ENCODE measurements around the gene STAT1. TPM values are rescaled to one million over a fixed set of nuclear protein-coding genes. Genes with fewer than 3 reads are reported as not detected.

STAT1 gene
- total RNA-seq, 1 donor from 2014 or later = 66.3 TPM

Other genes starting within 250 kb of the STAT1 start
- 84.7 and 85.0 TPM in 2 replicates for gene GLS, start 133.3 kb downstream of the STAT1 start, total RNA-seq
- gene STAT4, start 136.8 kb upstream of the STAT1 start, total RNA-seq = 0.46 and 1.1 TPM in 2 replicates
- gene MYO1B, start 231.2 kb upstream of the STAT1 start, total RNA-seq = 62.8 and 66.3 TPM in 2 replicates